Panc1 (cell line): ENCODE results near the gene NEB. TPM values are rescaled to one million over a fixed set of nuclear protein-coding genes. Genes with fewer than 3 reads are reported as not detected.

Experiments
- ATAC-seq: fragments of 200-7000 bp; cut with Tn5 transposase; 2 replicates; pipeline ENCODE4 v1.9.1; 2020; ENCODE audit warnings: mild to moderate bottlenecking, moderate library complexity
- BruUV-seq: library from RNA; stranded (reverse); fragments of 400-500 nt; replicated peaks from 2 replicates; lab custom pipeline; 2021; lab: Mats Ljungman, UMichigan
- CTCF ChIA-PET: fragments of 300-600 bp; sonication (Branson Sonifier 250); formaldehyde crosslinking; loops from one replicate; lab custom pipeline; 2022; ENCODE audit warnings: antibody characterized with exemption; lab: Charles Lee
- POLR2A ChIA-PET: fragments of 300-600 bp; sonication (Branson Sonifier 250); formaldehyde crosslinking; loops from one replicate; lab custom pipeline; 2022; ENCODE audit warnings: antibody characterized with exemption; lab: Charles Lee
- DNase-seq: peaks from one replicate; pipeline ENCODE4 v3.0.0-alpha.2; 2010; ENCODE audit warnings: low read depth, low spot score
- H3K27ac ChIP-seq: 2 replicates; pipeline ENCODE4 v1.5.1; 2011; ENCODE audit warnings: mild to moderate bottlenecking, low read length, inconsistent platforms
- H3K27me3 ChIP-seq: fragments of 200-500 bp; sonication (Bioruptor generic); 2 replicates; pipeline ENCODE4 v1.6.0; 2014; ENCODE audit warnings: low read length, inconsistent platforms; ENCODE audit not compliant: control insufficient read depth, insufficient read depth
- H3K36me3 ChIP-seq: fragments of 200-500 bp; sonication (Bioruptor generic); 2 replicates; pipeline ENCODE4 v1.5.1; 2014; ENCODE audit warnings: inconsistent platforms, mild to moderate bottlenecking, low read length, moderate library complexity; ENCODE audit not compliant: control insufficient read depth, insufficient read depth
- H3K4me1 ChIP-seq: 2 replicates; pipeline ENCODE4 v1.5.1; 2011; ENCODE audit warnings: inconsistent platforms, mild to moderate bottlenecking, low read length, moderate library complexity; ENCODE audit not compliant: control insufficient read depth, insufficient read depth
- H3K4me3 ChIP-seq, 2 experiments: 2 replicates each; pipeline ENCODE4 v1.5.1; 2011 to 2012; ENCODE audit warnings: low read depth in 2 of 2, low read length in 2 of 2, mild to moderate bottlenecking in 2 of 2, inconsistent platforms in 1 of 2, moderate library complexity in 1 of 2
- H3K9me3 ChIP-seq: fragments of 200-500 bp; sonication (Bioruptor generic); 2 replicates; pipeline ENCODE4 v1.5.1; 2014; ENCODE audit warnings: low read depth, mild to moderate bottlenecking, inconsistent platforms, low read length, moderate library complexity; ENCODE audit not compliant: control insufficient read depth, insufficient read depth
- POLR2AphosphoS5 ChIP-seq: IDR thresholded peaks from 2 replicates; pipeline ENCODE4 v1.6.1; 2012; ENCODE audit warnings: mild to moderate bottlenecking, low read depth, low read length, moderate library complexity
- SIN3A ChIP-seq: IDR thresholded peaks from 2 replicates; pipeline ENCODE4 v1.6.1; 2012; ENCODE audit warnings: low read depth, mild to moderate bottlenecking, low read length, moderate library complexity, borderline replicate concordance; ENCODE audit not compliant: insufficient read depth
- TCF7L2 ChIP-seq: IDR thresholded peaks from 2 replicates; pipeline ENCODE4 v1.6.1; 2011; ENCODE audit warnings: mild to moderate bottlenecking, low read depth, low read length, inconsistent platforms
- in situ Hi-C: cut with HindIII; loops from 2 replicates; pipeline ENCODE4 v1.10.0; 2016; ENCODE audit warnings: low sequenced_read_pairs, low pct_unique_long_range_greater_than_20kb
- intact Hi-C: fragments of 100-400 bp; cut with micrococcal nuclease; formaldehyde crosslinking; loops from one replicate; pipeline ENCODE4 v1.10.0; 2022; ENCODE audit not compliant: unreplicated experiment
- total RNA-seq: library from RNA; stranded (reverse); gene quantifications from one replicate; pipeline ENCODE4 v1.2.1, GENCODE V29; 2021; ENCODE audit not compliant: unreplicated experiment
- TF ChIP-seq, protein P1 (sequence below): fragments of 450-650 bp; IDR thresholded peaks from 2 replicates; pipeline ENCODE4 v1.5.1; 2017; ENCODE audit warnings: mild to moderate bottlenecking
- TF ChIP-seq, protein P2 (sequence below), 2 experiments: IDR thresholded peaks; 2 replicates each; pipeline ENCODE4 v1.6.1; 2011 to 2012; ENCODE audit warnings: low read depth in 2 of 2, control low read depth in 1 of 2, low read length in 1 of 2, mild to moderate bottlenecking in 1 of 2, moderate library complexity in 1 of 2; ENCODE audit not compliant: insufficient read depth in 1 of 2

The NEB gene
- total RNA-seq, 1 experiment from 2014 or later: 0.10 TPM

DNA sequence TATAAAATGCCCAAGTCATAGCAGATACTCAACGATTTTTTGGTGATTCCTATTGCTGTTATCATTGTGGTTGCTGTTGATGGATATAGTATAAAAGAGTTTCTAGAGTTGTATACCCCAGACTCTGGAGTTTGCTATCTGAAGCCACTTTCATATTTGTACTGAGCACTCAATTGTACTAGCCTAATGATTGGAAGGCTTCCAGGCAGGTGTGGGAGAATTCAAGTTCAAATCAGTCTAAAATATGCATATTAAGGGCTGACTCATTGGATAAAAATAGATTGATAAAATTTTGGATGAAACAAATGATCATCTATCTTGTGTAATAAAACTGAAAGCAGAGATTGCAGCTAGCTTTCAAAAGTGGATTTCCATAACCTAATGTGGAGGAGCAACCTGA lies 122.9 kb downstream of the NEB start:
- in situ Hi-C loops: no loop called here
- CTCF ChIA-PET: no interaction called here

DNA sequence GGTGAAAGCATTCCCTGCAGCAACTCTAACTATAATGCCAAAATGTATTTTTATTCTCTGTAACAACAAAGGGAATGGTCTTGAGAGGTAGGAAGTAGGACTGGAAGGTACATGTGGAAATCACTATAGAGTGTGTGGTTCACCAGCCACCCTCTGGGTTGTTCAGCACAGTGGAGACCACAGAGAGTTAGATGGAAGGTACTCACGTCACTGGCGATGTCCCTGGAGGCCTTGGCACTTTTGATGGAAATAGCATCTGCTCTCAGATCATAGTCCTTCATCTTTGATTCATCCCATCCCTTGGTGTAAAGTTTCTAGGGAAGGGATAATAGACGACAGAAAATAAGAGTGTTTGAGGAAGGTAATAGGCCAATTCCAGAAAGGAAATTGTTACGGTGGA lies 124.0 kb downstream of the NEB start:
- POLR2A ChIA-PET: interaction anchor here (0.5 kb wide), 1 partner anchor 352 kb away, joined by 7 read pairs; no protein-coding TSS in a partner anchor

More for the DNA sequence above, 122.9 kb downstream of the NEB start:
- no peak for ATAC-seq
- no TSS peak for BruUV-seq
- no peak for DNase-seq
- H3K27me3 ChIP-seq: no peaks in the 10 kb centered on the region
- no peaks in the 10 kb centered on the region for H3K4me1 ChIP-seq
- H3K27ac ChIP-seq: no peak overlapping the region
- POLR2A ChIA-PET: no interaction called here
- TF ChIP-seq, protein P1, sequence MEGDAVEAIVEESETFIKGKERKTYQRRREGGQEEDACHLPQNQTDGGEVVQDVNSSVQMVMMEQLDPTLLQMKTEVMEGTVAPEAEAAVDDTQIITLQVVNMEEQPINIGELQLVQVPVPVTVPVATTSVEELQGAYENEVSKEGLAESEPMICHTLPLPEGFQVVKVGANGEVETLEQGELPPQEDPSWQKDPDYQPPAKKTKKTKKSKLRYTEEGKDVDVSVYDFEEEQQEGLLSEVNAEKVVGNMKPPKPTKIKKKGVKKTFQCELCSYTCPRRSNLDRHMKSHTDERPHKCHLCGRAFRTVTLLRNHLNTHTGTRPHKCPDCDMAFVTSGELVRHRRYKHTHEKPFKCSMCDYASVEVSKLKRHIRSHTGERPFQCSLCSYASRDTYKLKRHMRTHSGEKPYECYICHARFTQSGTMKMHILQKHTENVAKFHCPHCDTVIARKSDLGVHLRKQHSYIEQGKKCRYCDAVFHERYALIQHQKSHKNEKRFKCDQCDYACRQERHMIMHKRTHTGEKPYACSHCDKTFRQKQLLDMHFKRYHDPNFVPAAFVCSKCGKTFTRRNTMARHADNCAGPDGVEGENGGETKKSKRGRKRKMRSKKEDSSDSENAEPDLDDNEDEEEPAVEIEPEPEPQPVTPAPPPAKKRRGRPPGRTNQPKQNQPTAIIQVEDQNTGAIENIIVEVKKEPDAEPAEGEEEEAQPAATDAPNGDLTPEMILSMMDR: no peak
- TF ChIP-seq SIN3A (no peak), TCF7L2 (no peak), POLR2AphosphoS5 (no peak)
- TF ChIP-seq, protein P2, sequence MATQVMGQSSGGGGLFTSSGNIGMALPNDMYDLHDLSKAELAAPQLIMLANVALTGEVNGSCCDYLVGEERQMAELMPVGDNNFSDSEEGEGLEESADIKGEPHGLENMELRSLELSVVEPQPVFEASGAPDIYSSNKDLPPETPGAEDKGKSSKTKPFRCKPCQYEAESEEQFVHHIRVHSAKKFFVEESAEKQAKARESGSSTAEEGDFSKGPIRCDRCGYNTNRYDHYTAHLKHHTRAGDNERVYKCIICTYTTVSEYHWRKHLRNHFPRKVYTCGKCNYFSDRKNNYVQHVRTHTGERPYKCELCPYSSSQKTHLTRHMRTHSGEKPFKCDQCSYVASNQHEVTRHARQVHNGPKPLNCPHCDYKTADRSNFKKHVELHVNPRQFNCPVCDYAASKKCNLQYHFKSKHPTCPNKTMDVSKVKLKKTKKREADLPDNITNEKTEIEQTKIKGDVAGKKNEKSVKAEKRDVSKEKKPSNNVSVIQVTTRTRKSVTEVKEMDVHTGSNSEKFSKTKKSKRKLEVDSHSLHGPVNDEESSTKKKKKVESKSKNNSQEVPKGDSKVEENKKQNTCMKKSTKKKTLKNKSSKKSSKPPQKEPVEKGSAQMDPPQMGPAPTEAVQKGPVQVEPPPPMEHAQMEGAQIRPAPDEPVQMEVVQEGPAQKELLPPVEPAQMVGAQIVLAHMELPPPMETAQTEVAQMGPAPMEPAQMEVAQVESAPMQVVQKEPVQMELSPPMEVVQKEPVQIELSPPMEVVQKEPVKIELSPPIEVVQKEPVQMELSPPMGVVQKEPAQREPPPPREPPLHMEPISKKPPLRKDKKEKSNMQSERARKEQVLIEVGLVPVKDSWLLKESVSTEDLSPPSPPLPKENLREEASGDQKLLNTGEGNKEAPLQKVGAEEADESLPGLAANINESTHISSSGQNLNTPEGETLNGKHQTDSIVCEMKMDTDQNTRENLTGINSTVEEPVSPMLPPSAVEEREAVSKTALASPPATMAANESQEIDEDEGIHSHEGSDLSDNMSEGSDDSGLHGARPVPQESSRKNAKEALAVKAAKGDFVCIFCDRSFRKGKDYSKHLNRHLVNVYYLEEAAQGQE (IDR thresholded peaks at IDR 0.05; ENCODE audit: insufficient read depth in 1 of 2, low read depth in 2 of 2, low read length in 1 of 2): no peak
- no peak overlapping the region for H3K4me3 ChIP-seq
- no peaks in the 10 kb centered on the region for H3K9me3 ChIP-seq
- intact Hi-C loops: no loop called here
- H3K36me3 ChIP-seq: no peaks in the 10 kb centered on the region

More for the DNA sequence above, 124.0 kb downstream of the NEB start:
- in situ Hi-C loops: no loop called here
- intact Hi-C loops: no loop called here
- BruUV-seq: no TSS peak
- DNase-seq: no peak
- Histone ChIP-seq H3K27ac (no peak overlapping the region), H3K36me3 (no peaks in the 10 kb centered on the region), H3K4me3 (no peak overlapping the region), H3K4me1 (no peaks in the 10 kb centered on the region), H3K27me3 (no peaks in the 10 kb centered on the region), H3K9me3 (no peaks in the 10 kb centered on the region)
- CTCF ChIA-PET: no interaction called here
- TF ChIP-seq, protein P2 (IDR thresholded peaks at IDR 0.05; ENCODE audit: insufficient read depth in 1 of 2, low read depth in 2 of 2, low read length in 1 of 2): no peak
- TF ChIP-seq TCF7L2 (no peak), SIN3A (no peak), POLR2AphosphoS5 (no peak)
- TF ChIP-seq, protein P1: no peak
- ATAC-seq: no peak
